ENCODE data around the gene ARHGAP6.

ARHGAP6 gene

GRCh38 chrX:11287505-11287904 is 378.2 kb downstream of the ARHGAP6 start:
- TF ChIP-seq CTCF (IDR thresholded peaks at IDR 0.05; ENCODE audit: low read depth, low read length), result peak; percentile 5
- DNase-seq (ENCODE audit: extremely low read depth, low read depth), result no peak

GRCh38 chrX:11285651-11286050 is 380.1 kb downstream of the ARHGAP6 start:
- no peak for TF ChIP-seq CTCF (IDR thresholded peaks at IDR 0.05; ENCODE audit: low read depth, low read length)
- DNase-seq (ENCODE audit: extremely low read depth, low read depth), result no peak

GRCh38 chrX:11282043-11282442 is 383.7 kb downstream of the ARHGAP6 start:
- no peak for TF ChIP-seq CTCF (IDR thresholded peaks at IDR 0.05; ENCODE audit: low read depth, low read length)
- DNase-seq (ENCODE audit: extremely low read depth, low read depth), result no peak

GRCh38 chrX:11273544-11273943 is 392.2 kb downstream of the ARHGAP6 start:
- DNase-seq (ENCODE audit: extremely low read depth, low read depth), result no peak
- no peak for TF ChIP-seq CTCF (IDR thresholded peaks at IDR 0.05; ENCODE audit: low read depth, low read length)

GRCh38 chrX:11272863-11273262 is 392.9 kb downstream of the ARHGAP6 start:
- TF ChIP-seq CTCF (IDR thresholded peaks at IDR 0.05; ENCODE audit: low read depth, low read length), result no peak
- DNase-seq (ENCODE audit: extremely low read depth, low read depth), result no peak

GRCh38 chrX:11272290-11272689 is 393.4 kb downstream of the ARHGAP6 start:
- no peak for TF ChIP-seq CTCF (IDR thresholded peaks at IDR 0.05; ENCODE audit: low read depth, low read length)
- DNase-seq (ENCODE audit: extremely low read depth, low read depth), result no peak

GRCh38 chrX:11269996-11270395 is 395.7 kb downstream of the ARHGAP6 start:
- no peak for TF ChIP-seq CTCF (IDR thresholded peaks at IDR 0.05; ENCODE audit: low read depth, low read length)
- no peak for DNase-seq (ENCODE audit: extremely low read depth, low read depth)
